Stomach (tissue), 4 donors: ENCODE results near the gene DNAH3.

ENCODE experiments used
- CTCF ChIP-seq, 7 experiments: fragments of 450-650 bp in 4 of 7; fragments of 200-600 bp in 3 of 7; sonication (generic) in 3 of 7; IDR thresholded peaks; one replicate each; pipeline ENCODE4 v1.5.1; 2016 to 2019; ENCODE audit warnings: antibody characterized with exemption in 7 of 7, control low read depth in 2 of 7, mild to moderate bottlenecking in 1 of 7
- EP300 ChIP-seq: sonication (generic); formaldehyde crosslinking; IDR thresholded peaks from one replicate; pipeline ENCODE4 v1.6.1; 2017; ENCODE audit warnings: antibody characterized with exemption
- POLR2AphosphoS5 ChIP-seq, 3 donors: sonication (generic); formaldehyde crosslinking; IDR thresholded peaks; one replicate each; pipeline ENCODE4 v1.6.1; 2016; ENCODE audit warnings: antibody characterized with exemption in 3 of 3

GRCh38 chr16:20933589-20933988 is 217.1 kb downstream of the DNAH3 start:
- TF ChIP-seq EP300 (no peak), CTCF (IDR thresholded peaks at IDR 0.05) (no peak), POLR2AphosphoS5 (IDR thresholded peaks at IDR 0.05) (no peak)
